ENCODE measurements around the gene PDZD2.
"Not testable (repeated sequence)": the region's sequence is repeated elsewhere in the genome, so short reads cannot be mapped to it uniquely, and the experiment has no call there.

PDZD2 gene

DNA sequence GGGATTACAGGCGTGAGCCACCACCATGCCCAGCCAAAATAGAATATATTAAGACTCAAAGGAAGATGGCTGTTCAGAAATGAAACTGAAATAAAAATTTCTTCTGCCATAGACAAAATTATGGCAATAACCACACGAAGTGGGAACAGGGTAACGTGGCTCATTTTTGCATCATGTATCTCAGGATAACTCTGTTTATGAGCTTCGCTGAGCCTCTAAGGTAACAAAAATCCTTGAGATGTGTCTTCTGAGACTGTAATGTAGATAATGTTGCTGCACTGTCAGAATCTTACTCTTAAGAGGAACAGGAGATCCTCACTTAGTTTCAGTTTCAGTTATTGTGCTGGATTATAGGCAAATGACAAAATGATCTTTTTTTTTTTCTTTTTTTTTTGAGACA is 381.3 kb downstream of the PDZD2 start:
- peak in 1 of 2 donors; percentile 19 for DNase-seq

DNA sequence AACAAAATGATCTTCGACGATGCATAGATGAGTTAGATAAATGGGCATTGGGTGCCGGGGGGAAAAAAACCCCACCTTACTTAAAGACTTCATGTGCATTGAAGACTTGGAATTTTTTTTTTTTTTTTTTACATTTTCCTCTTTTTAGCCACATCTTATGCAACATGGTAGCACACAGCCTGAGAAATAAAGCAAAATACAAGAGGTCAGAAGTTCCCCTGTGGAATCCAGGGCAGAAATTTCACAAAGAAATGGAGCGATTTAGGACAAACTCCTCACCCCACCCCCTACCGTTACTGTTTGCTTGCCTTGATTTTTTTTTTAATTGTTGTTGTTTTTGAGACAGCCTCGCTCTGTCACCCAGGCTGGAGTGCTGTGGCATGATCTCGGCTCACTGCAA is 382.0 kb downstream of the PDZD2 start:
- no peak for DNase-seq

DNA sequence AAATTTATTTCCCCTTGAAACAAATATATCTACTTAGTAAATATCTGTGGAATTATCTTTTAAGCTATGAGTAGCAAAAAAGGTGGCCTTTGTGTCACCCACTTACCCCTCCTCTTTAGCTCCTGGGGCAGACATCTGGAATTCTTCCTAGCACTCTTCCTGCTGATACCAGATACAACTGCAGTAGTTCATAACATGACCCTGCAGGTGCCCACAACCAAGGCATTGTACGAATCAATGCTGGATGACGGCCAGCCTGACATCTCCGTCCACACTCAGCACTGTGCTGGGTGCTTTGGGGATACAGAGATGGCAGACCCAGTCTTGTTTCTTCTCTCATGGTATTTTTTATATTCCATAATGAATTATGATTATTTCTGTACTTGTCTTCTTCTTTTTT is 382.8 kb downstream of the PDZD2 start:
- no peak for DNase-seq

DNA sequence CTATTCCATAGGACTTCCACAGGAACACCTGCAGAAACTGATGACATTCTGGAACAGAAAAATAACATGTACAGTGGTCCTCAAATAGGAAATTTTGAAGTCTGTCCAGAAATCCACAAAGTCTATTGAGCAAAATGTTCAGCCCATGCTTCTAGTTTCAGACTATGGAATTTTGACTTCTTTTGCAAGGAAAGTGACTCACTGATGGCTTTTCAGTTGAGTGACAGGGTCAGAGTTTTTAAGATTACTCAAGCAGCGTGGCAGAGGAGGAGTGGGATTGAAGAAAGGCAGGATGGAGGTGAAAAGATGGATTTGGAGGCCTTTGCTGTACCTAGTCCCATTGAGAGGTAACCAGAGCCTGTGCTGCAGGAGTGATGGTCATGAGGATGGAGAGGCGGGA is 383.7 kb downstream of the PDZD2 start:
- DNase-seq: no peak

DNA sequence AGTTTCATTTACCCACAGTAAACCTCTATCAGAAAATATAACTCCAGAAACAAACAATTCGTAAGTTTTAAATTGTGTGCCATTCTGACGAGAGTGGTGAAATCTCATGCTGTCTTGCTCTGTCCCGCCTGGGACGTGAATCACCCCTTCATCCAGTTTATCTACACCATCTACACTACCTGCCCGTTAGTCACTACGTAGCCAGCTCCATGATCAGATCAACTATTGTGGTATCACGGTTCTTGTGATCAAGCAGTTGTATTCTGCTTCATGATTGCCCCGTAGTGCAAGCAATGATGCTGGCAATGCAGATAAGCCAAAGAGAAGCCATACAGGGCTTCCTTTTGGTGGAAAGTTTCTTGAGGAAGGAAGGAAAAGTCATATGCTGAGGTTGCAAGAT is 384.9 kb downstream of the PDZD2 start:
- no peak for DNase-seq

DNA sequence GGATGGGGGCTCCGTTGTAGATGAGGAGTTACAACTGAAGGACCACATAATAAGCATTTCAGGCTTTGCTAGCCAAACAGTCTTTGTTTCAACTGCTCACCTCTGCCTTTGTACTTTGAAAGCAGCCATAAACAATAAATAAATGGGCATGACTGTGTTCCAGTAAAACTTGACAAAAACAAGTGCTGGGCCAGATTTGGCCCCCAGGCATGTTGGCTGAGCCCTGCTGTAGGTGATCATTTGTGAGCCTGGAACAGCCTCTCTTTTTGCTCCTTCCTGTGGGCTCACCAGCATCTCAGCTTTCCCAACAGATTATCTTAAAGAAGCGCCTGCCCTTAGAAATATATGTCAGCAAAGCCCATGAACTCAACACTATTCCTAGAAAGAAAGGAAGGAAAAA is 385.8 kb downstream of the PDZD2 start:
- no peak for DNase-seq

DNA sequence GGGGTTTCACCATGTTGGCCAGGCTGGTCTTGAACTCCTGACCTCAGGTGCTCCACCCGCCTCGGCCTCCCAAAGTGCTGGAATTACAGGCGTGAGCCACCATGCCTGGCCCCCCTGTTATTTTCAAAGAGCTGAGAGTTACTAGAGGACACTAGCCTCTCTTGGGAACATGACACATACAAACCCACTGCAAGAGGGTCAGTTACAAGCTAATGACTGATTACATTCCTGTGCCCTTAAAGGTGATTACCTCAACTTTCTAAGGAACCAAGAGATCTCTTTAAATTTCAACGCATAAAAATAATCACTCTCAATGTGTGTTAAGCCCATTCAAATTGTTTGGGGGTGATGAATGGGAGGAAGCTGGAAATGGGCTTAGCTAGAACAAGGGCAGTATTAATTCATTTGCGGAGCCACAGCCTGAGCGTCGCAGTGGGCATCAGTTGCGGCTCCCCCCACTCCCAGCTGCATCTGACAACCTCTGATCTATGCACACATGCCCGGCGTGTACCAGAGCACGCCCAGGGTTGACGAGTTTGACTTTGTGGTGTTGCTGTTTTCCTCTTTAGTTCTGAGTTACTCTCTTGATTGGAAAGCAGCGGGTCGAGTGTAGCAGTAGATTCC is 388.3 kb downstream of the PDZD2 start:
- no peak for DNase-seq

DNA sequence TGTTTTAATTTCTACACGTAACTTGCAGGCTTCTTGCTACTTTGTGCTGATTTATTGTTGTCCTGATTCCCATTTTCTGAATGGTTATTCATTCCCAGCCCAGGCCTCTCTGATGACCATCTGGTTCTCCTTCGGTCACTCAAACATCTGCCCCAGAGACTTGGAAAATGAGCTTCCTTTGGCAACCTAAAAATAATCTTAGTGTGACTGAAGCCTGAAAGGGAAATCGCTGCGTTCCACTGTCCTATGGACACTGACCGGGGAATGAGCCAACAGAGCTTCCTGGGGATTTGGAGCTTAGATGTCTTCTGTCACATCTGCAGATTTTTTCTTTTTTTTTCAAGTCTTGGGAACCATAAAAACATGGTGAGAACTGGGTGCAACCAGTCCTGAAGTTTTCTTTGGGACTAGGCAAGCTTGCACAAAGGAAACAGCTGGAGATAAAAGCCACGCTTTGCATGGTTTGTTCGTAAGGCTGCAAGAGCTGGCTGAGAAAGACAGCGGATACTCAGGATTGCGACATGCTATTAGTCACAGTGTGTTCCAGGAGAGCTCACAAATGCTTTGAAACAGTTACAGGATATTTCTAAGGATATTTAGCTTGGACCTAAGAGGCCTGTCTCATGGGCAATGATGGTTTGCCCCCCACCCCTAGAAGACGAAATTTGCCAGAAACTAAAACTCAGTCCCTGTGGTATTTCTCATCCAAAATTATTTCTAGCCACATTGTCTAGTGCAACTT is 389.0 kb downstream of the PDZD2 start:
- peak in 1 of 2 donors; percentile 9 for DNase-seq

DNA sequence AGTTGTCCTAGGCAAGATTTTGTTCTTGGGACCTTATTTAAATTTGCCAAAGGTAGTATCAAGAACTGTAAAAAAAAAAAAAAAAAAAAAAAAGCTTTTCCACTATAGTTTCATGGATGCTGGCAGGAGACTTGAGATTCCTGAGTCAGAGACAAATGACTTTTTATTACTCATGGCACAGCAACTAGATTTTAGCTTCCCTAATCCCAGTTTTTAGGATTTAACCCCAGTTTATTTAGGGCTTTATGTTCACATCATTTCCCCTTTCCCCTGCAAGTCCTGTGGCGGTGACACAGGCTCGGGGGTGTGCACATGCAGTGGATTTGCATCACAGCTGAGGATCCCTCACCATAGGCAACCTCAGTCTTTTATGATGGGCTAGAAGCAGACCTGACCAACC is 390.3 kb downstream of the PDZD2 start:
- DNase-seq: no peak

DNA sequence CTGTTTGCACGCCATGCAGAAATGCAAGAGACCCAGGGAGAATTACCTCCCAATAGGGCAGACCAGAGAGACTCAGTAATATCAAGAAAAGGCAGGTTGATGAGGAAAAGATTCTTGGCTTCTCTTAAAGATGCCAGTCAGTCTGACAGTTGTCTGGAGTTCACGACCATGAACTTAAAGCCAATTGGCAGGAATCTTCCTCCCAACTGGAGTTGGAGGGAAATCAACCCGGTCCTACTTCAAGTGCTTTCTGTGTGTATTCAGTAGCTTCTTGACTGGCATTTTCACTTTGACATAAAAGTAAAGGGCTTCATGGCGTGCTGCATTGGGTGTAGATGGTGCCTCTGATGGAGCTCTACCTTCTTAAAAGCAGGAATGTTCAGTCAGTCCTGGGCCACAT is 390.9 kb downstream of the PDZD2 start:
- DNase-seq: no peak

DNA sequence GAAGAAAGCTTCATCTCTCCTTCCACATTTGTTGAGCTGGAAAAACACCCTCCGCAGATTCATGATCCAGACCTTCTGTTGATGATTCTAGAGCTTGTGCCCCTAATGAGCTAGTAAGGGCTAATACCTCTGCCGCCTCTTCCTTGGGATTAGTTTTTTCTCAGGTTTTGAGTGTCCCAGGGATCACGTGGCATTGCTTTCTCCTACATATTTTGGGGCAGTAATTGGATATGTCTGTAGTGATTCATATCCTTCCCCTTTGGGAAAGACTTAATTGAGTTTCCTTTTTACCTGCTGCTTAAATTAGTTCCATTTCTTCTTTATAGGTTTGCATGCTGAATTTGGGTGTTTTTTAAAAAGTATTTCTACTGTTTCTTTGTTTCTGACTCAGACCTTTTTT is 391.3 kb downstream of the PDZD2 start:
- DNase-seq: no peak

DNA sequence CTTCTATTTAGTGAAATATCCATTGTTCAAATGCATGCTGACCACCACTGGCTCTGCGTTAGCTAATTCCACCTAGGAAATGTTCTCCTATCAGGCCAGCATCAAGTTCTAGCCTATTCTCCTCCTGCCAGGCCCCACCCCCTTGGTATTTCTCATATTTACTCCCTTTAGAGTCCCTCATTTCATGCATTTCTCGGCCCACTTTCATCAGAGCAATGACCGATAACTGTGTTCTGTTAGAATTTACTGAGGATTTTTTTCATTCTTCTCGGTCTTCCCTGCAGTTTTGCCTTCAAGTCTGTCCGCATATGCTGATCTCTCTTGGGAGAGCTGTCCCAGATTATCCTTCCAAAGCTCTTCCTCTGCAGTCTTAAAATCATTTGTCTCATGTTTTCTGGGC is 391.8 kb downstream of the PDZD2 start:
- DNase-seq: no peak

DNA sequence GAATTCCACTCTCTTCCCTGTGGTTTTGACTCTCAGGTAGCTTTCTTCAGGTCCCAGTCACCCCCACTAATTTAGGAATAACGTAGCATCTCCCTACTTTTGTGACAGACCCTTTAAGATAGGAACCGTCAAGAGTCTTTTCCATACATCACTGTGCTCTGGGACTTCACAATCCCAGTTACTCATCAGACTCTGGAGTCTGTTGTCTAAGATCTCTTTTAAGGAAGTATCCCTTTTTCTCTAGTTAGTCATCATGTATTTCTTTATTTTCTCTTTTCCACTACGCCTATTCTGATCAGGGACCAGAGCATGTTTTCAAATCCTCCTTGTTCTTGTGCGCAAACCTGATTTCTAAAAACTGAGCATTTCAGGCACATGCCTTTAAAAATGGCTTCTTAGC is 392.2 kb downstream of the PDZD2 start:
- DNase-seq: no peak

DNA sequence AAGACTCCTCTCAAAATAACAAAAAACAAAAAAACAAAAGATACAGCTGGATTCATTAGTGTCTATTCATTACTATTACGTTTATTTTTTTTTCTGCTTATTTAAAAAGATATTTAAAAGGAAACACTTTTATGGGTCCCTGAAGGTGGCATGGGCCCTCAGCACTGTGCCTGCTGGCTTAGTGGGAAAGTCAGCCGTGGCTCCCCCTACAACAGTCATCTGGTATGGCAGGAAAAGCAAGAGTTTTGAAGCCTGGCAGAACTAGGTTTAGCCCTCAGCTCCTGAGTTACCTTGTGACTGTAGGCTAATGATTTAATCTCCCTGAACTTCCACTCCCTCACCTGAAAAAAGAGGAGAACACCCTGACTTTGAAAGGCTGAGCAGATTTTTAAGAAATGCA is 399.6 kb downstream of the PDZD2 start:
- DNase-seq: no peak

DNA sequence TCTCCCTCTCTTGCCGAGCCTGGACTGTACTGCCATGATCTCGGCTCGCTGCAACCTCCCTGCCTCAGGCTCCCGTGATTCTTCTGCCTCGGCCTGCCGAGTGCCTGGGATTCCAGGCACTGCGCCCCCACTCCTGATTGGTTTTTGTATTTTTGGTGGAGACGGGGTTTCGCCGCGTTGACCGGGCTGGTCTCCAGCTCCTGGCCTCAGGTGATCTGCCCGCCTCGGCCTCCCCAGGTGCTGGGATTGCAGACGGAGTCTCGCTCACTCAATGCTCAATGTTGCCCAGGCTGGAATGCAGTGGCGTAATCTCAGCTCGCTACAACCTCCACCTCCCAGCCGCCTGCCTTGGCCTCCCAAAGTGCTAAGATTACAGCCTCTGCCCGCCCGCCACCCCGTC is 400.2 kb downstream of the PDZD2 start:
- DNase-seq: not testable (repeated sequence)

DNA sequence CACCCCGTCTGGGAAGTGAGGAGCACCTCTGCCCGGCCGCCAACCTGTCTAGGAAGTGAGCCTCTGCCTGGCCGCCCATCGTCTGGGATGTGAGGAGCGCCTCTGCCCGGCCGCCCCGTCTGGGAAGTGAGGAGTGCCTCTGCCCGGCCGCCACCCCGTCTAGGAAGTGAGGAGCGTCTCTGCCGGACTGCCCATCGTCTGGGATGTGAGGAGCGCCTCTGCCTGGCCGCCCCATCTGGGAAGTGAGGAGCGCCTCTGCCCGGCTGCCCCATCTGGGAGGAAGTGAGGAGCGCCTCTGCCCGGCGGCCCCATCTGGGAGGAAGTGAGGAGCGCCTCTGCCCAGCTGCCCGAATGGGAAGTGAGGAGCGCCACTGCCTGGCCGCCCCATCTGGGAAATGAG is 400.7 kb downstream of the PDZD2 start:
- not testable (repeated sequence) for DNase-seq

DNA sequence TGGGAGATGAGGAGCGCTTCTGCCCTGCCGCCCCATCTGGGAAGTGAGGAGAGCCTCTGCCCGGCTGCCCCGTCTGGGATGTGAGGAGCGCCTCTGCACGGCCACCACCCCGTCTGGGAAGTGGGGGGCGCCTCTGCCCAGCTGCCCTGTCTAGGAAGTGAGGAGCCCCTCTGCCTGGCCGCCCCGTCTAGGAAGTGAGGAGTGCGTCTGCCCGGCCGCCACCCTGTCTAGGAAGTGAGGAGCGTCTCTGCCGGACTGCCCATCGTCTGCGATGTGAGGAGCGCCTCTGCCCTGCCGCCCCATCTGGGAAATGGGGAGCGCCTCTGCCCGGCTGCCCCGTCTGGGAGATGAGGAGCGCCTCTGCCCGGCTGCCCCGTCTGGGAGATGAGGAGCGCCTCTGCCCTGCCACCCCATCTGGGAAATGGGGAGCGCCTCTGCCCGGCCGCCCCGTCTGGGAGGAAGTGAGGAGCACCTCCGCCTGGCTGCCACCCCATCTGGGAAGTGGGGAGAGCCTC is 401.3 kb downstream of the PDZD2 start:
- not testable (repeated sequence) for DNase-seq

DNA sequence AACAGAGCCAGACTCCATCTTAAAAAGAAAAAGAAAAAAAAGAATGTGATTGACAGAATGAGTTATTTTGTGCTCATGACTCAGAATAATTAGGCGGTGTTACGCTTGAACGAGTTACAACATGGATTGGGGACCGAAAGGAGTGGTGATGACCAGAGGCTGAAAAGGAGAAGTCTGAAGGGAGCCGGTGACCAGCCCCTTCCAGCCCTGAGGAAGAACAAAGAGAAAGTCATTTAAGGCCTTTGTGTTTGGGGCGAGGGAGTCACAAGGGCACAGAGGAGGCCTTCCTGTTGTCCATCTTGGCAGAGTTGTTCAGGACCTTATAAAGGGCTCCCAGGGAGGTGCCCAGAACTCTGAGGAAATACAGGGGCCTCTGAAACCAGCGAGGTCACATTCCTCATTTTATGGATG is 403.6 kb downstream of the PDZD2 start:
- DNase-seq: peak in 1 of 2 donors; percentile 15

DNA sequence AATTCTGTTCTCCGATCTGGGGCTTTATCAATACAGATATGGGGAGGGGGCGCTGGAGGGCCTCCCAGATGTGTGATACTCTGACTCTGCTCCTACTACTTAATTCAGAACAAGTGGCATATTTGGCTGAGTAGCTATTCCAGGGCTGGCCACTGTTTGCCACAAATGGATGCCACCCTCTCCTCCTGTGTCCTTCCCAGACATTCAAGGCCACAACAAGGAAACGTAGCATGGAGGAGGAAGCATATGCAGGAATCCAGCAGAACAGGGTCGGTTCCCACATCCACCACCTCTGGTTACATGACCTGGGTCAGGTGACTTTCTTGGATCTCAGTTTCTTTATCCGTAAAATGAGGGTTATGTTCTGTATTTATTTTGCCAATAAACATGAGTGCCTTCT is 404.2 kb downstream of the PDZD2 start:
- DNase-seq: no peak

DNA sequence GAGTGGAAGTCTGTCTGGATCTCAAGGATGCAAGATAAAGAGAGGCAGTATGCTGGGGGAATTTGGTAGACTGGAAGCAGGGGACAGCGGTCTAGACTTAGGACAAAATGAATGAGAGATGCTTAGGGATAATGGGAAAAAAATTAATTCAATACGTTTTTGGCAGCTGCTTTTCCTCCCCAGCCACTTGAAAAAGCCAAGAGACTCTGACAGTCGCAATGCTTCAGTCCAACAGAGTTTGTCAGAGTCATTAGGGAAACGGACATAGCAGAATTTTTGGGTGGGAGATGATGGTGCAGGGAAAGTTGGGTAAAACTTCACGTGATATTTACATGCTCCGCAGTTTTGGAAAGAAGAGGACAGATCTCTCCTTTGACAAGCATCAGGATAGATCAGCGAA is 405.5 kb downstream of the PDZD2 start:
- DNase-seq: no peak

DNA sequence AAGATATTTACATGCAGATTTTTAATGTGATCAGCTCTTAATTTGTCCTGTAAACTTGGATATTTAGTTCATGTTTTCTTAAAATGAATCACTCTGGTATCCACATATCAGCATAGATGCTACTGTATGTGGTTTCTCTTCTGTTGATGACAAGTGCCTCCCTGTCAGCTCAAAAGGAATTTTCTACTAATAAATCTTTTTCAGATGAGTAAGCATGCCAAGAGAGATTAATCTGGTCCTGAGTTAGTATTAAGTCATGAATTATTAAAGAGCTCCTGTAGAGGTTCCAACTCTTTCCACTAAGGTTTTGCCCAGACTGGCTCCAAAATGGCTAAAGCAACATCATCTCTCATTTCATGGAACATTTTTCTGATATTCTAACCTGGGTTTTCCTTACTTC is 406.0 kb downstream of the PDZD2 start:
- DNase-seq: no peak

DNA sequence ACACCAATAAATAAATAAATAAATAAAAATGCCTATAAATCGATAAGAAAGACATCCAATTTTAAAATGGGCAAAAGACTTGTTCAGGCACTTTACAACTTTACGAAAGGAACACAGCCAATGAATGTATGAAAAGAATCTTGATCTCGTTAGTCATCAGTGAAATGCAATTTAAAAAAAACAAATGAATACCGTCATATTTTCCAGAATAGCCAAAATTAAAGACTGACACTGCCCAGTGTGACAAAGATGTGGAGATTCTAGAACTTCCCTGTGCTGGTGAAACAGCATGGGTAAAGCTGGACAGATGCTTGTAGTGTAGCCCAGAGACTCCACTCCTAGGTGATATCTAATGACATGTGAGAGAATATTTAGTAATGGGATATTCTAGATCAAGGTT is 408.1 kb downstream of the PDZD2 start:
- no peak for DNase-seq

DNA sequence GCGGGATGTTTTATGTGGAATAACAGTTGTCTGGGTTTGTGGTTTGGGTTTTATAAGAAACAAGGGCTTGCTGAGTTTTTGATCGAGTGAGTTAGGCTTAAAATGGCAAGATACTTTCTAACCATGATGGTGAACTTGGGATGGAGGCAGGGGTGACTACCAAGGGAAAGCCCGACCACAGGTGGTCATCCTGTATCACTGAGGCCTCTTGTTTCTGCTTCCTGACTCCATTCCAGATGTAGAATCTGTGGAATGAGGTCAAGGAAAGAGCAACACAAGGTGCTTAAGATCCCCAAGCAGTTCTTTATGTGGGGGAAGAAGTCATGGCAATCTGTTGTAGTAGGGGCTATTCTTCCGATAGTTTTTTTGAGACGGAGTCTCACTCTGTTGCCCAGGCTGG is 412.9 kb downstream of the PDZD2 start:
- no peak for DNase-seq
